Measurements from ENCODE around the gene KLHL24.
"Not testable (repeated sequence)": the region's sequence is repeated elsewhere in the genome, so short reads cannot be mapped to it uniquely, and the experiment has no call there.

The KLHL24 gene

DNA sequence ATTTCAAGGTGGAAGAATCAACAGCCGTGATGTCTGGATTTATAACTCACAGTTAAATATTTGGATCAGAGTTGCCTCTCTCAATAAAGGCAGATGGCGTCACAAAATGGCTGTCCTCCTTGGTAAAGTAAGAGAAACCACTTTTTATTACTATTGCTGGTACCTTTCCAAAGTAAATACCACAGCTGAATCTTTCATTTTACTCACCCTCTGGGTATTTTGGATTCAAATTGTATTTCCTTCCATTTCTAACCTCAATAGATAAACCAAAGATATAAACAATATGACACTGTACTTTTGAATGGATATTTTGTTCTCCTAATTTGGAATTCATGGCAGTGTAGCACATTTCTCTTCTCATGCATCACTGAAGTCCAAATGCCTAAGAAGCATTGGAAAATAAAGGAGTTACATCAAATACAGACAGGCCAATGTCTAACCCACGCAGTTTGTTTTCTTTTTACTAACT lies 29.5 kb downstream of the KLHL24 start:
- Histone ChIP-seq H3K27ac (ENCODE audit: low read length) (no peak overlapping the region), H3K9ac (ENCODE audit: low read length) (no peak overlapping the region), H3K27me3 (ENCODE audit: control insufficient read depth, insufficient read depth, low read length) (no peaks in the 10 kb centered on the region), H3K36me3 (ENCODE audit: control insufficient read depth, low read depth, low read length) (peaks cover 24% of the 10 kb centered on the region), H3K4me3 (ENCODE audit: low read length) (no peak overlapping the region), H3K9me3 (ENCODE audit: control insufficient read depth, low read depth, low read length) (no peaks in the 10 kb centered on the region), H3K4me1 (ENCODE audit: control insufficient read depth, low read depth, low read length) (no peaks in the 10 kb centered on the region)

GRCh38 chr3:183680061-183680460 lies 44.6 kb downstream of the KLHL24 start:
- Histone ChIP-seq H3K4me3 (ENCODE audit: low read length) (no peak overlapping the region), H3K27me3 (ENCODE audit: control insufficient read depth, insufficient read depth, low read length) (no peaks in the 10 kb centered on the region), H3K27ac (ENCODE audit: low read length) (no peak overlapping the region), H3K36me3 (ENCODE audit: control insufficient read depth, low read depth, low read length) (no peaks in the 10 kb centered on the region), H3K9ac (ENCODE audit: low read length) (no peak overlapping the region), H3K9me3 (ENCODE audit: control insufficient read depth, low read depth, low read length) (no peaks in the 10 kb centered on the region), H3K4me1 (ENCODE audit: control insufficient read depth, low read depth, low read length) (no peaks in the 10 kb centered on the region)

DNA sequence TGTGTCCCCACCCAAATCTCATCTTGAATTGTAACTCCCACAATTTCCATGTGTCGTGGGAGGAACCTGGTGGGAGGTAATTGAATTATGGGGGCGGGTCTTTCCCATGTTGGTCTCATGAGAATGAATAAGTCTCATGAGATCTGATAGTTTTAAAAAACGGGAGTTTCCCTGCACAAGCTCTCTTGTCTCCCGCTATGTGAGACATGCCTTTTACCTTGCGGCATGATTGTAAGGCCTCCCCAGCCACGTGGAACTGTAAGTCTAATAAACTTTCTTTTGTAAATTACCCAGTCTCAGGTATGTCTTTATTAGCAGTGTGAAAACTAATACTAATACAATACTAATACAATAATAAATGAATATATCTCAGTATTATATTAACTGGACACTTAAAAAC lies 52.3 kb downstream of the KLHL24 start:
- H3K27ac ChIP-seq (ENCODE audit: low read length): no peak overlapping the region

DNA sequence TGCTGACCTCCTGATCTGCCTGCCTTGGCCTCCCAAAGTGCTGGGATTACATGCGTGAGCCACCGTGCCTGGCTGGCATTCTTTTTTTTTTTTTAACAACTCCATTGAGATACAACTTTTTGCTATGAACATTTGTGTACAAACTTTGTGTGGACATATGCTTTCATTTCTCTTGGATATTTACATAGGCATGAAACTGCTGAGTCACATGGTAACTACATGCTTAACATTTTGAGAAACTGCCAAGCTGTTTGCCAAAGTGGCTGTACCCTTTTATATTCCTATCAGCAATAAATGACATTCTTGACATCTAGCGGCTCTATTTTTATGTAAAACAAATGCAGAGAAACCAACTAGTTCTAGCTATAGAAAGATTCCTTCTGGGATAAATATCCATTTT lies 53.5 kb downstream of the KLHL24 start:
- Histone ChIP-seq H3K9ac (ENCODE audit: low read length) (no peak overlapping the region), H3K4me1 (ENCODE audit: control insufficient read depth, low read depth, low read length) (no peaks in the 10 kb centered on the region), H3K4me3 (ENCODE audit: low read length) (no peak overlapping the region), H3K9me3 (ENCODE audit: control insufficient read depth, low read depth, low read length) (no peaks in the 10 kb centered on the region), H3K36me3 (ENCODE audit: control insufficient read depth, low read depth, low read length) (no peaks in the 10 kb centered on the region), H3K27ac (ENCODE audit: low read length) (no peak overlapping the region), H3K27me3 (ENCODE audit: control insufficient read depth, insufficient read depth, low read length) (no peaks in the 10 kb centered on the region)

More for the DNA sequence above, 52.3 kb downstream of the KLHL24 start:
- no peaks in the 10 kb centered on the region for H3K4me1 ChIP-seq (ENCODE audit: control insufficient read depth, low read depth, low read length)
- no peaks in the 10 kb centered on the region for H3K36me3 ChIP-seq (ENCODE audit: control insufficient read depth, low read depth, low read length)
- no peaks in the 10 kb centered on the region for H3K9me3 ChIP-seq (ENCODE audit: control insufficient read depth, low read depth, low read length)
- H3K27me3 ChIP-seq (ENCODE audit: control insufficient read depth, insufficient read depth, low read length): no peaks in the 10 kb centered on the region
- no peak overlapping the region for H3K9ac ChIP-seq (ENCODE audit: low read length)
- H3K4me3 ChIP-seq (ENCODE audit: low read length): no peak overlapping the region

DNA sequence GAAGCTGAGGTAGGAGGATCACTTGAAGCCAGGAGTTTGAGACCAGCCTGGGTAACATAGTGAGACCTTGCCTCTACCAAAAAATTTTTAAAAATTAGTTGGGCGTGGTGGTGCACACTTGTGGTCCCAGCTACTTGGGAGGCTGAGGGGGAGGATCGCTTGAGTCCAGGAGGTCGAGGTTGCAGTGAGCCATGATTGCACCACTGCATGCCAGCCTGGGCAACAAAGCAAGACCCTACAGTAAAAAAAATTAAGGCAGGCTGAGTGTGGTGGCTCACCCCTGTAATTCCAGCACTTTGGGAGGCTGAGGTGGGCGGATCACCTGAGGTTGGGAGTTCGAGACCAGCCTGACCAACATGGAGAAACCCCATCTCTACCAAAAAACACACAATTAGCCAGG lies 54.2 kb downstream of the KLHL24 start:
- H3K9ac ChIP-seq (ENCODE audit: low read length); H3K4me1 ChIP-seq (ENCODE audit: control insufficient read depth, low read depth, low read length); H3K36me3 ChIP-seq (ENCODE audit: control insufficient read depth, low read depth, low read length); H3K27me3 ChIP-seq (ENCODE audit: control insufficient read depth, insufficient read depth, low read length); H3K4me3 ChIP-seq (ENCODE audit: low read length); H3K27ac ChIP-seq (ENCODE audit: low read length); H3K9me3 ChIP-seq (ENCODE audit: control insufficient read depth, low read depth, low read length): not testable (repeated sequence)

- Histone ChIP-seq H3K36me3 (ENCODE audit: control insufficient read depth, low read depth, low read length) (no peaks in the 10 kb centered on the region), H3K27ac (ENCODE audit: low read length) (no peak overlapping the region), H3K27me3 (ENCODE audit: control insufficient read depth, insufficient read depth, low read length) (no peaks in the 10 kb centered on the region), H3K4me1 (ENCODE audit: control insufficient read depth, low read depth, low read length) (no peaks in the 10 kb centered on the region), H3K4me3 (ENCODE audit: low read length) (no peak overlapping the region), H3K9ac (ENCODE audit: low read length) (no peak overlapping the region), H3K9me3 (ENCODE audit: control insufficient read depth, low read depth, low read length) (no peaks in the 10 kb centered on the region)
Observed at GRCh38 chr3:183690402-183690995, 55.1 kb downstream of the KLHL24 start.

- Histone ChIP-seq H3K27me3 (ENCODE audit: control insufficient read depth, insufficient read depth, low read length) (no peaks in the 10 kb centered on the region), H3K9me3 (ENCODE audit: control insufficient read depth, low read depth, low read length) (no peaks in the 10 kb centered on the region), H3K4me3 (ENCODE audit: low read length) (no peak overlapping the region), H3K9ac (ENCODE audit: low read length) (no peak overlapping the region), H3K27ac (ENCODE audit: low read length) (no peak overlapping the region), H3K36me3 (ENCODE audit: control insufficient read depth, low read depth, low read length) (no peaks in the 10 kb centered on the region), H3K4me1 (ENCODE audit: control insufficient read depth, low read depth, low read length) (no peaks in the 10 kb centered on the region)
Observed at GRCh38 chr3:183692436-183692835, 57.0 kb downstream of the KLHL24 start.

DNA sequence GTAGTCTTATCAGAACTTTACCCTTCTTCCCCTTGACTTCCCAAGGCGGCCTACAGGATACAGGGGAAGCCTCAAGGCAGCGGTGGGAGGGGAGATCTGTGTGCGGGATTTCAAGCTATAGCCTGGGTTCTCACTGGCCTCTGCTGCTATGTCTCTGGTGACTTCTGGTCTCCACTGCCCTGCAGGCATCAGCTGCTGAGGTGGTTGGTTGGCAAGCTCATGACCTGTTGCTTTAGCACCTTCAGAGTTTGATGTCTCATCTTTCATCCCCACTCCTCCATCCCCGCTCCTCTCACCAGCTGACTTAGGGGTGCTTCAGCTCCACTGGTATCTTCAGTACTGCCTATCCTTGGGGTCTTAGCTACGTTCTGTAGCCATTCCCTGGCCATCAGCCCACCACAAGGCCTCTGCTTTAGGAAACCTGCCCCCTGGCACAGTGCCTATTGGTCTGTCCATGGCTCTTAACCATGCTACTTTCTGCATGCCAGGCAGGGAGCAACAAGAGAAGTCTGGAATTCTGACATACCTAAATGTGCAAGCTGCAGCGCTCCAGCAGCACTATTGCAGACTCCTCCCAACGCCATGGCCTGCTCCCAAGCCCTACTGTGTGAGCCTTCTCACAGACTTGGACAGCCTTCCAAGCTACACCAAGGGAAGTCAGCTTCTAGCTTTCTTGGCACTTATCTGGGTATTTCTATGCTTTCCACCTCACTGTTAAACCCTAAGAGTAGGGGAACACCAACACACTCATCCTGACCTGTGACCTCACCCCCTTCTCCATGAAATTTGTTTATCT lies 60.3 kb downstream of the KLHL24 start:
- no peaks in the 10 kb centered on the region for H3K36me3 ChIP-seq (ENCODE audit: control insufficient read depth, low read depth, low read length)
- H3K27ac ChIP-seq (ENCODE audit: low read length): no peak overlapping the region
- H3K4me1 ChIP-seq (ENCODE audit: control insufficient read depth, low read depth, low read length): peaks cover 10% of the 10 kb centered on the region
- H3K9ac ChIP-seq (ENCODE audit: low read length): no peak overlapping the region
- no peaks in the 10 kb centered on the region for H3K27me3 ChIP-seq (ENCODE audit: control insufficient read depth, insufficient read depth, low read length)
- no peak overlapping the region for H3K4me3 ChIP-seq (ENCODE audit: low read length)
- no peaks in the 10 kb centered on the region for H3K9me3 ChIP-seq (ENCODE audit: control insufficient read depth, low read depth, low read length)

DNA sequence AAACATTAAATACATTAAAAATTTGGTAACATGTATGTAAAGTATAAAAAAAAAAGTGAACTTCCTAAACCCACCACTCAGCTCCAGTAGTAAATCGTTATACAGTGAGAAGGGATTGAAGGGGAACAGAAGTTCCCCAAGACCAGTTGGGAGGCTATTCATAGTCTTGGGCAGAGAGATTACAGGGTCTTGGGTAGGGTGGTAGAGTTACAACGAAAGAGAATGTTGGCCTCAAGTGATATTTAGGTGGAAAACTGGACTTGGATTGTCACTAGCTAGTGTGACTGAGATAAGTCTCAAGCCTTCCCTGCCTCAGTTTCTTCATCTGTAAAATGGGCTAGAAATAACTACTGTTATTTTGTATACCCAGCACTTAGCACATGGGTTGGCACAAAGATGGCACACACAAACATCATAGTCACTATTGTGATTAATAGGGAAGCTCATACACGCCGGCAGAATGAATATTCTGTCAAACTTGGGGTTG lies 61.7 kb downstream of the KLHL24 start:
- Histone ChIP-seq H3K9me3 (ENCODE audit: control insufficient read depth, low read depth, low read length) (no peaks in the 10 kb centered on the region), H3K4me3 (ENCODE audit: low read length) (peak overlapping the region; percentile 62), H3K36me3 (ENCODE audit: control insufficient read depth, low read depth, low read length) (no peaks in the 10 kb centered on the region), H3K27ac (ENCODE audit: low read length) (no peak overlapping the region), H3K27me3 (ENCODE audit: control insufficient read depth, insufficient read depth, low read length) (no peaks in the 10 kb centered on the region), H3K4me1 (ENCODE audit: control insufficient read depth, low read depth, low read length) (peaks cover 14% of the 10 kb centered on the region), H3K9ac (ENCODE audit: low read length) (no peak overlapping the region)

- H3K4me3 ChIP-seq (ENCODE audit: low read length): peak within 1 kb of the TSS; percentile 98
- no peaks in the 10 kb centered on the region for H3K9me3 ChIP-seq (ENCODE audit: control insufficient read depth, low read depth, low read length)
- peak within 1 kb of the TSS; percentile 95 for H3K27ac ChIP-seq (ENCODE audit: low read length)
- peak within 1 kb of the TSS; percentile 98 for H3K9ac ChIP-seq (ENCODE audit: low read length)
- H3K36me3 ChIP-seq (ENCODE audit: control insufficient read depth, low read depth, low read length): no peaks in the 10 kb centered on the region
- peaks cover 14% of the 10 kb centered on the region for H3K4me1 ChIP-seq (ENCODE audit: control insufficient read depth, low read depth, low read length)
- no peaks in the 10 kb centered on the region for H3K27me3 ChIP-seq (ENCODE audit: control insufficient read depth, insufficient read depth, low read length)
Observed at GRCh38 chr3:183697610-183698317, 62.3 kb downstream of the KLHL24 start, which contains the start of gene YEATS2. TSS of gene YEATS2 (plus strand) at chr3:183697797. CDS start at chr3:183715163, 17,366 bp downstream.

DNA sequence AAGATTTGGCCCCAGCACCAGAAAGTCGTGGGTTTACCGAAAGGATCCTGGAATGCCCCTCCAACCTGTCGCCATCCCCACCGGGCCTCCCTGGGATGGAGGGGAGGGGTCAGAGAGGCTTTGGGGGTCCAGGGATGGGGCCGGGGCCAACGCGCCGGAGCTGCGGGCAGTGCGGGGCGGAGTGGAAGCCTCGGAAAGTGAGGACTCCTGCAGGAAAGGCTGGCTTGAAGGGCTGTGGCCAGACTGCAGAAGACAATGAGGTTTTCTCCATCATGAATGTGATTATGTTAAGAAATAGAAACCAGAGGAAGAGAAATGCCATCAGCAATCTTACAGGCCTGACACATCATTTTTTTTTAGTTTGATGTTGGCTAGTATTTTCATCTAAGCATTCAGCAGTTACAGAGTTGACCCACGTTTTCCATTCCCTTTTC lies 62.9 kb downstream of the KLHL24 start:
- H3K4me1 ChIP-seq (ENCODE audit: control insufficient read depth, low read depth, low read length): peaks cover 14% of the 10 kb centered on the region
- peak overlapping the region; percentile 98 for H3K9ac ChIP-seq (ENCODE audit: low read length)
- peak overlapping the region; percentile 98 for H3K4me3 ChIP-seq (ENCODE audit: low read length)
- peak overlapping the region; percentile 95 for H3K27ac ChIP-seq (ENCODE audit: low read length)
- no peaks in the 10 kb centered on the region for H3K36me3 ChIP-seq (ENCODE audit: control insufficient read depth, low read depth, low read length)
- no peaks in the 10 kb centered on the region for H3K27me3 ChIP-seq (ENCODE audit: control insufficient read depth, insufficient read depth, low read length)
- no peaks in the 10 kb centered on the region for H3K9me3 ChIP-seq (ENCODE audit: control insufficient read depth, low read depth, low read length)
